ENCODE results near the gene SMIM38.

DNA sequence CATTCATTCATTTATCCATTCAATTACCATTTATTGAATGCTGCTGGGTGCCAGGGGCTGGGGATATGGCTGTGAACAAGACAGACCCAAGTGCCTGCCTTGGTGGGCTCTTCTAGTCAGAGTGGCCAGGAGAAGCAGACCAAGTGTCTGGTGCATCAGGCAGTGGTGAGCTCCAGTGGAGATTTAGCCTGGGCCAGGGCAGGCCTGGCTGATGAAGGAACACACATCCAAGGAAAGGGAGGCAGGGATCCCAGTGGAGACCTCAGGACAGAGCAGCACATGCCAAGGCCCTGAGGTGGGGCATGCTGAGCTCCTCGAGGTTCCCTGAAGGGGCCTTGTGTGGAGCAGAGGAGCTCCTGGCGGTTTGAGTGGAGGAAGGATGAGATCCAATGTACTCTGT, 46.6 kb upstream of the SMIM38 start:
- TF ChIP-seq, protein P1, sequence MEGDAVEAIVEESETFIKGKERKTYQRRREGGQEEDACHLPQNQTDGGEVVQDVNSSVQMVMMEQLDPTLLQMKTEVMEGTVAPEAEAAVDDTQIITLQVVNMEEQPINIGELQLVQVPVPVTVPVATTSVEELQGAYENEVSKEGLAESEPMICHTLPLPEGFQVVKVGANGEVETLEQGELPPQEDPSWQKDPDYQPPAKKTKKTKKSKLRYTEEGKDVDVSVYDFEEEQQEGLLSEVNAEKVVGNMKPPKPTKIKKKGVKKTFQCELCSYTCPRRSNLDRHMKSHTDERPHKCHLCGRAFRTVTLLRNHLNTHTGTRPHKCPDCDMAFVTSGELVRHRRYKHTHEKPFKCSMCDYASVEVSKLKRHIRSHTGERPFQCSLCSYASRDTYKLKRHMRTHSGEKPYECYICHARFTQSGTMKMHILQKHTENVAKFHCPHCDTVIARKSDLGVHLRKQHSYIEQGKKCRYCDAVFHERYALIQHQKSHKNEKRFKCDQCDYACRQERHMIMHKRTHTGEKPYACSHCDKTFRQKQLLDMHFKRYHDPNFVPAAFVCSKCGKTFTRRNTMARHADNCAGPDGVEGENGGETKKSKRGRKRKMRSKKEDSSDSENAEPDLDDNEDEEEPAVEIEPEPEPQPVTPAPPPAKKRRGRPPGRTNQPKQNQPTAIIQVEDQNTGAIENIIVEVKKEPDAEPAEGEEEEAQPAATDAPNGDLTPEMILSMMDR (IDR thresholded peaks at IDR 0.05 in 8 of 11, conservative IDR thresholded peaks at IDR 0.05 in 3 of 11) = no peak
- TF ChIP-seq POLR2AphosphoS5 (IDR thresholded peaks at IDR 0.05) = no peak

Measured in spleen (tissue), 7 donors.